ENCODE data around the gene NPR1. TPM values are rescaled to one million over a fixed set of nuclear protein-coding genes. Genes with fewer than 3 reads are reported as not detected.

NPR1 gene
- total and polyA plus RNA-seq, 2 of the 4 experiments (the other 2 are of a cell fraction), result 0.02 TPM; not detected in 1

DNA sequence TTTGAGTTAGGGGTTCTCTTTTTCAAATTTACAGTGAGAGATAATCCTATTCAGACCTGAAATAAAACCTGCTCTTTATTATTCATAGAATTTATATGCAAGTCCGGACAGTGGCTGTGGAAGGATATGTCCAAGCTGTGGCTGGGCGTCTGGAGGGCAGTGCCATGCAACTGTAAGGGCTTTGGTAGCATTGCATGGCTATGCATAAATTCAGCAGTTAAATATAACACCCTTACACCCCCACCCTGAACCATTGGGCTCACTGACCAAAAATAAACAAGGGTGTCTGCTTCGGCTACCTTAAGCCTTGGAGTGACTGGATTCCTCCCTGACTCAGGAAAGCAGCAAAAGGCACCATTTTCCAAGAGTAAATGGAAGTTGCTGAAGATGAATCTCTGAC is 39.2 kb upstream of the NPR1 start:
- intact Hi-C loops (cut with micrococcal nuclease) (no loop called here), dilution Hi-C loops (cut with HindIII; ENCODE audit: low sequenced_read_pairs, unreplicated experiment) (no loop called here), in situ Hi-C loops (cut with MboI; ENCODE audit: low sequenced_read_pairs) (no loop called here)
- Histone ChIP-seq H3K56ac (ENCODE audit: extremely low read depth, insufficient read depth, low read length) (no peak overlapping the region), H3K9me3 (ENCODE audit: control insufficient read depth, insufficient read depth, low read length) (no peaks in the 10 kb centered on the region), H3K4me1 (ENCODE audit: control insufficient read depth, insufficient read depth, low read length) (no peaks in the 10 kb centered on the region; the same call in 1 of the 2 replicates), H4K91ac (ENCODE audit: insufficient read depth, low read depth, low read length) (no peak overlapping the region), H2BK5ac (ENCODE audit: low read depth, low read length, poor library complexity, severe bottlenecking) (no peak overlapping the region), H4K8ac (ENCODE audit: low read depth in 2 of 2, low read length in 2 of 2) (no peak overlapping the region; a peak in 1 of 4 replicates), H4K5ac (ENCODE audit: low read depth, low read length) (no peak overlapping the region), H3K18ac (ENCODE audit: low read depth, low read length) (no peak overlapping the region), H3K79me1 (ENCODE audit: low read depth in 1 of 2, low read length in 2 of 2) (peaks cover 45 to 76% of the 10 kb centered on the region in 2 experiments), H2AK9ac (replicated peaks; ENCODE audit: low read depth, low read length, poor library complexity) (no peak overlapping the region), H2AFZ (replicated peaks; ENCODE audit: low read length, poor library complexity) (no peak overlapping the region), H3K4me3 (ENCODE audit: insufficient read depth, low read depth, low read length) (no peak overlapping the region), H2AK5ac (ENCODE audit: low read depth, low read length) (no peak overlapping the region), H3K9me1 (ENCODE audit: insufficient read depth, low read length) (0 out of 2 replicates have a peak, but pooled peaks cover 5% of the 10 kb centered on the region), H3K27ac (ENCODE audit: insufficient read depth, low read length) (no peak overlapping the region), H3K4ac (ENCODE audit: low read depth, low read length) (no peak overlapping the region), H3K36me3 (ENCODE audit: control insufficient read depth, insufficient read depth, low read length) (peaks cover 56% of the 10 kb centered on the region), H3K14ac (replicated peaks; ENCODE audit: low read depth, low read length) (no peak overlapping the region), H4K20me1 (ENCODE audit: insufficient read depth, low read length) (peaks cover 35% of the 10 kb centered on the region), H3K23ac (ENCODE audit: low read depth, low read length) (no peak overlapping the region), H2BK20ac (ENCODE audit: low read depth, low read length) (no peak overlapping the region), H2BK15ac (ENCODE audit: low read depth, low read length) (no peak overlapping the region), H2BK120ac (ENCODE audit: low read depth, low read length) (no peak overlapping the region), H3K9ac (ENCODE audit: low read depth, low read length) (no peak overlapping the region), H3K27me3 (ENCODE audit: control insufficient read depth, insufficient read depth, low read length) (no peaks in the 10 kb centered on the region), H3K4me2 (ENCODE audit: low read depth, low read length) (no peak overlapping the region)
- ATAC-seq (ENCODE audit: low read depth), result peak; percentile 16; the same call in 1 of the 2 replicates
- no TSS peak for BruUV-seq (replicated peaks)
- WGBS, 2 experiments (ENCODE audit: extremely low coverage in 2 of 2, insufficient read length in 1 of 2), result no CpG with 5 or more reads among the region's 3 CpGs
- CTCF ChIA-PET, result no interaction called here
- POLR2A ChIA-PET (ENCODE audit: unreplicated experiment), result no interaction called here
- no peak for TF ChIP-seq ELK1 (IDR thresholded peaks at IDR 0.05; ENCODE audit: borderline replicate concordance, low read depth, low read length)
- TF ChIP-seq CHD1 (IDR thresholded peaks at IDR 0.05; ENCODE audit: low read depth, low read length), result no peak
- TF ChIP-seq POLR2A (IDR thresholded peaks at IDR 0.05; ENCODE audit: low read depth, low read length), result no peak
- no peak for TF ChIP-seq CTCF (conservative IDR thresholded peaks at IDR 0.05; ENCODE audit: low read depth, low read length)
- TF ChIP-seq, protein P1, sequence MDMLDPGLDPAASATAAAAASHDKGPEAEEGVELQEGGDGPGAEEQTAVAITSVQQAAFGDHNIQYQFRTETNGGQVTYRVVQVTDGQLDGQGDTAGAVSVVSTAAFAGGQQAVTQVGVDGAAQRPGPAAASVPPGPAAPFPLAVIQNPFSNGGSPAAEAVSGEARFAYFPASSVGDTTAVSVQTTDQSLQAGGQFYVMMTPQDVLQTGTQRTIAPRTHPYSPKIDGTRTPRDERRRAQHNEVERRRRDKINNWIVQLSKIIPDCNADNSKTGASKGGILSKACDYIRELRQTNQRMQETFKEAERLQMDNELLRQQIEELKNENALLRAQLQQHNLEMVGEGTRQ (IDR thresholded peaks at IDR 0.05; ENCODE audit: low read depth, low read length), result no peak
- TF ChIP-seq RAD21 (IDR thresholded peaks at IDR 0.05; ENCODE audit: low read length), result no peak
- no peak for TF ChIP-seq NFE2L2 (IDR thresholded peaks at IDR 0.05; ENCODE audit: low read depth, low read length)
- TF ChIP-seq MAZ (IDR thresholded peaks at IDR 0.05; ENCODE audit: borderline replicate concordance, low read depth, low read length), result no peak
- TF ChIP-seq RCOR1 (IDR thresholded peaks at IDR 0.05; ENCODE audit: insufficient replicate concordance, low read length), result no peak
- no peak for TF ChIP-seq FOS (IDR thresholded peaks at IDR 0.05; ENCODE audit: low read depth, low read length)
- TF ChIP-seq SMC3 (IDR thresholded peaks at IDR 0.05; ENCODE audit: low read depth, low read length), result no peak
- no peak for TF ChIP-seq RFX5 (IDR thresholded peaks at IDR 0.05; ENCODE audit: low read depth, low read length)
- TF ChIP-seq MAFK (IDR thresholded peaks at IDR 0.05; ENCODE audit: low read depth, low read length), result no peak
- no peak for TF ChIP-seq CEBPB (IDR thresholded peaks at IDR 0.05; ENCODE audit: low read depth, low read length)
- TF ChIP-seq MXI1 (IDR thresholded peaks at IDR 0.05; ENCODE audit: borderline replicate concordance, low read depth, low read length), result no peak
- no peak for TF ChIP-seq BHLHE40 (IDR thresholded peaks at IDR 0.05; ENCODE audit: low read depth, low read length)
- no peak for DNase-seq
